Liver (tissue), 3 donors: ENCODE measurements around the gene KRTAP2-1.

ENCODE experiments used
- CTCF ChIP-seq: fragments of 150-350 bp; IDR thresholded peaks from 2 replicates; pipeline ENCODE4 v1.5.1; 2017; ENCODE audit warnings: improper control_type of control experiment, low read depth, low read length; ENCODE audit not compliant: missing input control
- SP1 ChIP-seq: IDR thresholded peaks from 2 replicates; pipeline ENCODE4 v1.6.1; 2018; ENCODE audit warnings: antibody characterized with exemption, mild to moderate bottlenecking
- YY1 ChIP-seq: IDR thresholded peaks from 2 replicates; pipeline ENCODE4 v1.6.1; 2016; ENCODE audit warnings: antibody characterized with exemption, mild to moderate bottlenecking
- donor health status: healthy.
- donor health status: healthy.

GRCh38 chr17:41009301-41009760 is 37.8 kb downstream of the KRTAP2-1 start:
- no peak for TF ChIP-seq CTCF
- TF ChIP-seq YY1, result no peak
- TF ChIP-seq SP1, result no peak
